Measurements from ENCODE around the gene CNTFR.

Gene CNTFR

DNA sequence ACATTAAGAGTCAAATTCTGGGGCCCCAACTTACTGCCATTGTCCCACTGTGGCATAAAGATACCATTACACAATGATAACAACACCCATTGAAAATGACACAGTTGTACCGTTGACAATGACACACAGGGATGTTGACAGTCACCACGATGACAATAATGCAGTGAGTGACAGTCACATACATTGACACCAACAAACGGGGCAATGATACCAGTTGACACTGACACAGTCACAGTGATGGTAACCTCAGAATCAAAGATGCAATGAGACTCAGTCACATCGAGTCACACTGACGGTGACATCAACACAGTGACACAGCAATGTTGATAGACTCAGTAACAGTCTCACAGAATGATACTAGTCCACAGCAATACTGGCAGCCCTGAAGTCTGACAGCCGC, 16.9 kb downstream of the CNTFR start:
- DNase-seq (ENCODE audit: low spot score), result no peak

DNA sequence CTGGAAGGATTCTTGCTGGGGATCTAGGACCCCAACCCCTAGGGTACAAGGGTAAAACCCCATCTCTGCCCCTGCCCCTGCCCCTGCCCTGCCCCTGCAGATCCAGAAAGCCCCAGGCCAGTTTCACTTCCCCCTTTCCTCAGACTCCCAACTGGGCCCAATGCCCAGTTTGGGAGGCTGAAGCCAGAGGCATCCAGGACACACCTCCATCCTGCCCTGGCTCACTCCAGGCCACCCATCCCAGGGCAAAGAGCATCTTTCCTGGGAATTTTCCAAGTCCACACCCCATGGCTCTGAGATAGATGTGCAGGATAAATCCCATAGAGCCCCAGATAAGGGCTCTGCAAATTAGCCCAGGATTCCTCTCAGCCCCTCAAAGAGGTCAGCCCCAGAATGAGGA, 17.4 kb downstream of the CNTFR start:
- no peak for DNase-seq (ENCODE audit: low spot score)

DNA sequence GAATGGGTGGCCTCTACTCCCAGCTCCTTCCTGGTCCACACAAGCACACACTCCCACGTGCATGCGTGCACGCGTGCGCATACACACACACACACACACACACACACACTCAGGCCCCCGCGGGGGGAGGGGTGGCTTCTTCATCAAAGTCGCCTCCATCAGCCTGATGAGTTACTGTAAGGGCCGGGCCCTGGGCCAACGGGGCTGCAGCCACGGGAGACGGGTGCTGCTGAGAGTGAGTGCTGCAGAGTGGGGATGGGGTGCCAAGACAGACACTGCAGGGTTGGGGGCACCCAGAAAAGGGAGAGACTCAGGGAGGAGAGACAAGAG, 18.1 kb downstream of the CNTFR start:
- no peak for DNase-seq (ENCODE audit: low spot score)

DNA sequence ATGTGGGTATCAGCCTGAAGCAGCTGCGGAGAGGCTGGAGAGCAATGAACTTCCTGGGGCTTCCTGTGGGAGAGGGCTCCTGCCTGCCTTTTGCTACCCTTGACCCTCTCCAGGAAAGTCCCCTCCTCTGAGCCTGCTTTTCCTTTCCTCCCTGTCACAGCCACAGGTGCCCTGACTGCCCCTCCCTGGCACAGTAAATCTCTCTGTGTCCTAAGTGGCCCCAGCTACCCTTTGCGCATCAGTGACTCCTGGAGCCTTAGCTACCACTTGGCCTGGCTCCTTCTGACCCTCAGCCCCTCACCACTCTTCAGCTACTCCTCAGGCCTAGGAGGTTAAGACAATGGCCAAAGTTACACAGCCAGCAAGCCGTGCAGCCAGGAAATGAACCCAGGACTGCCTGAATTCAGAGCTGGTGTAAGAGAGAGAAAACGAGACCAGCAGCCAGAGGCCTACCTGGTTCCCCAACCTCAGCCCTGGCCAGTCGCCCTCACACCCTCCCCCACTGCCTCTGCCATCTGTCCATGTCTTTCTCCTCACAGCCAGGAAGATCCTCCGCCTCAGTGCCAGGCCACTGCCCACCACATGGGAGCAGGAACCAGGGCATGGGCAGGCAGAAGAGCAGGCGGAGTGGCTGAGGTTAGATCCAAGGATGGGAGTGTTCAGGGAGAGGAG, 18.6 kb downstream of the CNTFR start:
- no peak for DNase-seq (ENCODE audit: low spot score)

DNA sequence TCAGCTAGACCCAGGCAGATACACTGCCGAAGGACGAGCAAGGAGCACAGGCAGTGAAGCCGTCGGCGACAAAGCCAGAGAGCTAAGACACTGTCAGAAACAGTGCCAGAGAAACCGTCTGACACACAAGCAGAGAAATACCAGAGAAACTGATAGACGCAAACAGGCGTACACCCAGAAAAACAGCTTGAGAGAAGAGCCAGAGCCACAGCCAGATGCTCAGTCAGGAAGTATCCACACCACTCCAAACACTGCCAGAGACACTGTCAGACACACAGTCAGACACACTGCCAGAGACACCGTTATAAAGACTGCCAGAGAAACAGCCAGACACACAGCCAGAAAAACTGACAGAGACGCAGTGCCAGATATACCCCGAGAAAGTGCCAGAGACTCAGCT, 19.1 kb downstream of the CNTFR start:
- no peak for DNase-seq (ENCODE audit: low spot score)

DNA sequence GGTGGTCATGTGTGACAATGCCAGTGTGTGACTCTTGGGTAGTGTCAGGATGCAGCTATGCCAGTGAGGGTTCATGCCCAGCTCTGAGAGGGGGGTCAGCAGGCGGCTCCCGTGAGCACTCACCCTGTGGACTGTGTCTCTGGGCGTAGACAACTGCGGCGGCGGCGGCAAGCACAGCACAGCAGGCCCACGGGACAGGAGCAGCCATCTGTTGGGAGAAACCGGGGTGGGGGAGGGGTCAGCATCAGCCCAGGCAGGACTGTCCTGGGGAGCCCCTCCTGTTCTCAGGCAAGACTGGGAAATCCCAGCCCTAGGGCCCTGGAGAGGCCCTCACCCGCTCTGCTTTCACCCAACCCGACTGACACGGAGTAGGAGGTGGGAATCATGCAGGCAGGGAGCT, 20.8 kb downstream of the CNTFR start:
- no peak for DNase-seq (ENCODE audit: low spot score)

DNA sequence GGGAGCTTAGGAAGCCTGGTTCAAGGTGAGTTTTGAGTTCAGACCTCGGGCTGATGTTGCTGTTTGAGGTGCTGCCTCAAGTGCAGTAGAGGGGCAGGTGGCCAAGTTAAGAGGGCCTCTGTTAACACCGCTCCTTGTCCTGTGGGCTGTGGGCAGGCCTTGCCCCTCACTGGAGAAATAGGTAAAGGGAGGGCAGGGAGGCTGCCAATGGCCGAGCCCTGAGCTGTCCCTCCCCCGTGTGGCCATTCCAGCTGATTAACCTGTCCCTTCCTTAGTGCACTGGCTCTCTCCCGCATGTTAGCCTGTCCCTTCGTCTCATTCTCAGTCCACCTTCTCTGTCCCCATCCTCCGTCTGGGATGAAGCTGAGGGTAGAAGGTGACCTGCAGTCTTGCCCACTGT, 21.4 kb downstream of the CNTFR start:
- DNase-seq (ENCODE audit: low spot score), result no peak

DNA sequence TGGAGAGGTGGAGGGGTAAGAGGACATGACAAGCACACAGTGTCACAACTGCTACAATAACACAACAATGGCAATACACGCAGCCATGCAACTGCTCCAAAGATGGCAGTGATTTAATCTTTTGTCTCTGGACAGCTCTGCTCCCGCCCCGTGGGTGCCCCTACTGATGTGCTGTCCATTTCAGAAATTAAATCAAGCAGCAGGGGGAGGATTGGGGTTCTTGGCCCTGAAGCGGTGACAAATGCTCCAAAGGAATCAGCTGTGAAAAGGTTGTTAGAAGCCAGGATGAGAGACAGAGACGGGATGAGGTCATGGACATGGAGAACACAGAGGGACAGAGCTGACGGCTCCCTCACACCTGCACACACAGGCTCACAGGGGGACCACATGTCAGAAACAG, 22.6 kb downstream of the CNTFR start:
- no peak for DNase-seq (ENCODE audit: low spot score)

DNA sequence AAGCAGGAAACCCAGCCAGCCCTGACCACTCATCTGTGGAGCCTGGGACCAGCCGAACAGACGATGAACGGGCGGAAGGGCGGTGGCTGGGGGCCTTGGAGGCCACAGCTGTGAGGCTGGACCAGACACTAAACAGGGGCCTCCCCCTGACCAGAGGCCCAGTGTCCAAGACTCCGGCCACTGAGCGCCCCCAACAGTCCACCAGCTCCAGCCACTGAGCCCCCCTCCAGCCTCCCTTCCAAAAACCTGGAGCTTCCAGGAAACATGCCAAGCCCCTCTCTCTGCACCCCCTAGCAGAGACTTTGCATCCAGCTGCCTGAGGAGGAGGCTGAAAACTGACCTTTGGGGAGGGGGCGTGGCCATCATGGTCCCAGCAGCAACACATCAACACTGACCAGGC, 23.2 kb downstream of the CNTFR start:
- DNase-seq (ENCODE audit: low spot score), result no peak

DNA sequence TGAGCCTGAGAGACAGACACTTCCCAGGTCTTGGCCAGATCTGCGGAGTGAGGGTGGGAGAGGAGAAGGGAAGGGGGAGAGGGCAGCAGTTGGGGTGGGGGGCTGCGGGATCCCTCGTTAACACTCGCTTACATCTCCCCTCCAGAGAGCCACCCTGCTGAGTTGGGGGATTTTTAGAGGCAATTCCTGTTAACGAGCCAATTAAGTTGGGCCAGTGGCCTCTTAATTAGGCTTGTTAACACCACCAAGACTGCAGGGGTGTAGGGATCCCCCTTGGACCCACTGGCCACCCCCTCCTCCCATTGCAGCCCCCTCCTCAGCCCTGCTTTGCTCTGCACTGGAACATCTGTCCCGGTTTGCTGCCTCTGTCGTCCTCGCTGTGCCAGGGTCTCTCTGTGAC, 23.7 kb downstream of the CNTFR start:
- no peak for DNase-seq (ENCODE audit: low spot score)

DNA sequence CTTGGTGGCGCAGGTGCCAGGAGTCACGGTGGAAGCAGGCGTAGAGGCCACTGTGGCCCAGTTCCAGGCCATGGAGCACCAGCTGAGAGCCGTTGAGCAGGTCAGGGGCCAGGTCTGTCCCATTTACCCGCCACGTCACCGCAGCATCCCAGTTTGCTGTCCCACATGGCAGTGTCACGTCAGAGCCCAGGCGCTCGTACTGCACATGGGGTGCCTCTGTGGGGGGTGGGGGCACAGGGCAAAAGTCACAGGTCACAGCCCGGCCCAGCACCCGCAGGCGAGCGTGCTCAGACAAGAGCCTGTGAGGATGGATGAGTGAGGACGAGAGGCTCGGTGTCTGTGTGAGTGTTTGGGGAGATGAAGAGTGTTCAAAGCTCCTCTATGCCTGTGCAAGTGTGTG, 24.9 kb downstream of the CNTFR start:
- DNase-seq (ENCODE audit: low spot score), result no peak

DNA sequence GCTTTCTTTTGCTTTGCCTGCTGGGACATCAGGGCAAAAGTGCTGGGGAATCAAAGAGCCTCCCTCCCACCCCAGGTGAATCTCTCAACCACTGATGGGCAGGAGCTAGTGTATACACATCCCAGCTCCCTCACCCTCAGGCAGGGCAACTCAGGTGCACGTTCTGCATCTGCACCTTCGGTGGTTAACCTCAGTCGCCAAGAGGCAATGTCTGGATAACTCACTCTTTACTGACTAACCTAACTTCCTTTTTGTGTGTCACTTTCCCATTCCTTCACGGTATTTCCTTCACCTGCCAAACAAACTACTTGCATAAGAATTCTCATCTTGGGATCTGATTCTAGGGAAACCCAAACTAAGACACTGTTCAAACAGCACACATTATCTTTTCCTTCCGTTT, 26.3 kb downstream of the CNTFR start:
- DNase-seq (ENCODE audit: low spot score), result no peak

DNA sequence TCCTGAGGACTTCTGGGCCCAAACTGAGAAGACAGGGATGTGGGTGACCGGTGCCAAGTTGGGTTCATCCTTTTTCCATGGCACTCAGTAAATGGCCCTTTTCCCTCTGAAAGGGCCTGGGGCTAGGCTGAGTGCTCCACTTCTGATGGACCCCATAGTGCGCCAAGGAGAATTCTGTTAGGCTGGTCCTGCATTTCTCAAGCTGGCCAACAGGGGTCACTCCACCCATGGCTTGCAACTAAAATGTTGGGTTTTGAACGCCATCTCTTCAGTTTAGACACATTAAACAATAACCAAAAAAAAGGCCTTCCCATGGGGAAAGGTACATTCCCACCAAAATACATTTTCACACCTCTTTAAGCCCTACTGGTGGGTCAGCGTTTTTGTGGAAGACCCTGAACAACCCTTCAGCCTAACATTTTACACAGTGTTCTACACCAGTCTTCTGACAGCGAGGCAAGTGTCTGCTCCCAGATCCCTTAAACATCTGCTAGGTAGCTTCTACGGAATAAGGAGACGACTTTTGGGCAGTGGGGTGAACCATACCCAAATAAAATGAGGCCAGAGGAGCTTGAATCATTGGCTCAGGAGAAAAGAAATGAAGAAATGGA, 27.3 kb downstream of the CNTFR start:
- DNase-seq (ENCODE audit: low spot score), result no peak

DNA sequence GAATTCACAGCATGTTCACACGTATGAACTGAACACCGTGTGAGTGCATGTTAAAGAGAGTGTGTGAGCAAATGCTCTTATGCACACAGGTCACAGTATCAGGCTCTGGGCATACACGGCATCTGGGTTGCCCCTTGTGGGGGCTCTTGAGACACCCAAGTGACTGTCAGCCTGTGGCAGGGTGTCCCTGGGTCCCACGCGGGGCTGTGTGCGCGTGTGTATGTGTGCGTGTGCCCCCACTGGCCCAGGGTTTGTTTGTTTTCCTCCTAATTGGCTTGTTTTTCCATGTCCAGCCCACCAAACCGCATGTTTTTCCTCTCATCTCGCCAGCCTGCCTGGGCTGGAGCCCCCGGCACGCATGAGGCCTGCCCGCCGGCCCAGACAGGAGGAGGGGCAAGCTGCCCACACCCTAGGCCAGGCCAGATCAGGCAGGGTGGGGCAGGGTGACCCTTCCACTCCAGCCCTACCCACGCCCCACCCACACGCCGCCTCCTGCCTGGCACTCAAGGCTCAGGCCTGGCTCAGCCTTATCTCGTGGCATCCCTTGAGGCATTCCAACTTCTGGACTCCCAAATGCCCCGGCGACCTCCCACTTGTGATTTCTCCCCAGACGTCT, 28.8 kb downstream of the CNTFR start:
- DNase-seq (ENCODE audit: low spot score), result no peak

DNA sequence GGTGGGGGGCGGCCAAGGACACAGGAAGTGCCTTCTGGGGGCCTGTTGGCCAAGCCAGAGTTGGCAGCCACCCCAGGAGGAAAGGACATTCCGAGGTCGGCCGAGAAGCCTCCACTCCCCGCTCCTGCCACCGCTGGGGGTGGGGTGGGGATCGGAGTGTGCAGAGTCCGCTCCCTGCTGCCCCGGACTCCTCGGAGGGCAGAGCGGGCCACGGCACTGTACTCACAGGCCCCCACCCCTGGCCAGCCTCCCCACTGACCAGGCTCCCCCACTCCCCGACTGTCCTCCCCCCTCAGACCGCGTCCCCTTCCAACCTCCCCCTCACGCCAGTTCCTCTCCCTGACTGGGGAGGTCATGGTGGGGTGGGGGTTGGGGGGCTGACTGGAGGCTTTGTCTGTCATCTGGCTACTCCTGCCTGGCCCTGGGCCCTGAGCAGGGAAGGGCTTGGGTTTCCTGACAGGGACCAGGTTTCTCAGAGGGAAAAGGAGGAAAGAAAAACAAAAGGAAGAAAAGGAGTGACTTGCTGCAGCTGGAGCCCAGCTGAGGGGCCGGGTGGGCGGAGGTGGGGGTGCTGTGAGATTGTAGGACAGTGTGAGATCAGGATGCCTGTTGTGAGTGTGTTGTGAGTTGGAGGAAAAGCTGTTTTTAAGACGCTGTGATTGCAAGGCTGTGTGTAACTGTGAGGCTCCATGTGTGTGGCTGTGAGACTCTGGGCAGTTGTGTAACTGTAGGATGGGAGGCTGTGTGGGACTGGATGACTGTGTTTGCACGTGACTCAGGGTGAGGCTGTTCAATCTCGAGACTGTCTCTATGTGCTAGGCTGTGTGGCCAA, 29.7 kb downstream of the CNTFR start:
- peak; percentile 90 for DNase-seq (ENCODE audit: low spot score)

DNA sequence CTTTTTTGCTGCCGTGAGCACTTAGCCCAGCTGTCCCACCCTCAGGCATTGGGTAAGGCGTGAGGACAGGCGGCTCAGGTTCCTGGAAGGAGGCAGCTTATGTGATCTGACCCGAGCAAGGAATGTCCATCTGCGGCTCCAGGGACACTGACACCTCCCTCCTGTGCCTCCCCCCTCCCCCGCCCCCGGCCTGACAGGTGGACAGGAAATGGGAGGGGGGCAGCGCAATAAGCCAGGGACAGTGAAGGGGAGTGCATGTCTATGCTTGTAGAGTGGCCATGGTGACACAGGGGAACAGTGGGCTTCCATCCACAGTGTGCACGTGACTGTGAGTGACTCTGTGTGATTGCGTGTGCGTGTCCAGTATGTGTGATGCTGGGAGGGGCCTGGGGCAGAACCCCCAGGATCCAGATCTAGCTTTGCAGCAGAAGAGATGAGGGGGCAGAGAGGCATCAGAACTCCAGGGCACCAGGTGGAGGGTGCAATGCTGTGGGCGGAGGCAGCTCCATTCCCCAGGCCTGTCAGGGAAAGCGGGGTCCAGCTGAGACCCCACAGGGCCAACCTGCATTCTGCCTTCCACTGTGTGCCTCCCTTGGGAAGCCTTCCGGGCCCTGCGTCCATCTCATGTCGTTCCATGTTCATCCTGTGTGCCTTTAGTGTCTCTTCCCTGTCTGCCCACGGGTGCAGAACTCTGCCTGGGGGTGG, 30.5 kb downstream of the CNTFR start:
- no peak for DNase-seq (ENCODE audit: low spot score)

DNA sequence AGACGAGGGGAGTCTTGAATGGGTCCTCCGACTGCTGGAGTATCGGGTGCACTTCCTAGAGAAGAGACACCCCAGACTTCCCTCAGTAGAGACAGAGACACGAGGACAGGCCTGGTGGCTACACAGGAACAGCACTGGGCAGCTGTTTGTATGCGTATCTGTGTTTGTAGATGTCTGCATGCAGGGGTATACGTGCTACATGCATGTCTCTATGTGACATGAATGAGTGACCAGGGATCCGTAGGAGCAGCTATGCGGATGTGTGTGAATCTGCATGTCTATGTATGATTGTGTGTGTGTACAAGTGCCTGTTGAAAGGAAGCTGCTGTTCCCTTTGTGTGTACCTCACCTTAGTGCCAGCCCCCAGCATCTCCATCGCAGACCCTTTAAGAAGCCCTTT, 31.2 kb downstream of the CNTFR start:
- no peak for DNase-seq (ENCODE audit: low spot score)

DNA sequence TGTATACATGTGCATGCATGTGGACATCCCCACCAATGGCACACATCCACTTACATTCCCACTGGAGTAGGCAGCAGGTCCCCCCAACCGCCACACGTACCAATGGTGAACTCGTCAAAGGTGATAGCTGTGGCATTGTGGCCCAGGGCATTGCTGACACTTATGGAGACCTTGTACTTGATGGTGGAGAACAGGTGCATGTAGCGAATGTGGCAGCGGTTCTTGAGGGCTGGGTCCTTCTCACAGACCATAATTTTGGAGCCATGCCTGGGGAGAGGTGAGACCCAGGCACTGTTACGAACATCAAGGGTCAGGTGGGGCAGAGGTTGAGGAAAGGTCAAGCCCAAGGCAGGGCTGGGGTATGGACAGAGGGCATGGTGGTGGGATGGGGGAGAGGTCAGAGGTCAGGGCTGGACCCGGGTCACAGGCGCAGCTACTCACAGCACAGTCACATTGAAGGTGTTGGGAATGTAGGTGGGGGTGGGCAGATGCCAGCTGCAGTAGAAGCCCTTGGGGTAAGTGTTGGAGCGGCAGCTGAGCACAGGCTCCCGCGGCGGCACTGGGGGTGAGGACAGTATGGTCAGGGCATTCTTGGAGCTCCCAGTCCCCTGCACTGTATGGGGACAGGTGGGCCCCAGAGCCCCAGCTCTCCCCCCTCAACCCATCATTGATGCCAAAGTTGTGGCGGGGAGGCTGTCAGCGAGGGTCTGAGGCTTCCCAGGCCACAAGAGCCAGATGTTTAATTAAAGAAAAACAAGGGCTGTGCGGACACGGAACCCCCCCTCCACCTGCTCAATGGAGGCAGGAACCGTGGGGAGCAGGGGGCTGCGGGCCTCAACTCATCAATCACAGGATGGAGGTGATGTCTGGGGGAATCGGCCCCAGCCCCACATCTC, 31.9 kb downstream of the CNTFR start:
- no peak for DNase-seq (ENCODE audit: low spot score)

DNA sequence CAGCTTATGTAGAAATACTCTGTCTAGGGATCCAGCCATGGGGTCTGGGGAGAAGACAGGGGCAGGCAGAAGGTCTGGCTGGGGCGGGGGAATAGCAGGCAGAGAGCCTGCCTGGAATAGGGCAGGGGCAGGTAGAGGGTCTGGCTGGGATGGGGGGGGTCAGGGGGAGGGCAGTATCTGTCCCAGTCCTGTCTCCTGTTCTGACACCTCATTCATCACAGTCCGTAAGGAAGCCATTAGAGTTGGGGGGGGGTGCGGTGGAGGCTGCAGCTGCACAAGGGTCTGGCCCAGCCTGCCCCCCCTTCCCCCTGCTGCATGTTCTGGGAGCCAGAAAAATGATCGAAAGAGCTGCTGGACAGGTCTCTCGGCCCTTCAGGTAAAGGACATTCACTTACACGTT, 32.6 kb downstream of the CNTFR start:
- no peak for DNase-seq (ENCODE audit: low spot score)

DNA sequence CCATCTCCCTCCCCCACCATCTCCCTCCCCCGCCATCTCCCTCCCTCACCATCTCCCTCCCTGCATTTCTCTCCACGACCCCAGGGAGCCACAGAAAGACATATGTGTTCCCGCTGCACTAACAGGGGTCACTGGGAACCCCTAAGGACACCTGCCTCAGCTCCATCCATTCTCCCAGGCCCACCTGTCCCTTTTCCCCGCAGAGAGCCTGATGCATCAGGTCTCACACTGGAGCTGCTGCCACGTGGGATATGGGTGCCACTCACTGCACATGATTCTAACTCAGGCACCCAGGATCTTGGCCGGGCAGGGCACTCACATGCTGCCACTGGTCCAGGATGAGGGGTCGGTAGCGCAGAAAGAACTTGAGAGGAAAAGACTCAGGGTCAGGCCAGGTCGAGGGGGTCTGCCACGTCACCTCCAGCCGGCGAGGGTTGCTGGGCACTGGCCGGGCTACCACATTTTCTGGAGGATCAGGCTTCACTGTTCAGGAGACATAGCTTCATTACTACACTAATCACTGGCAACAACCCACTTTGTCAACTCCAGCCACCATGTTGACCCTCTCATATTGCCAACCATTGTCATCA, 33.5 kb downstream of the CNTFR start:
- DNase-seq (ENCODE audit: low spot score), result no peak

DNA sequence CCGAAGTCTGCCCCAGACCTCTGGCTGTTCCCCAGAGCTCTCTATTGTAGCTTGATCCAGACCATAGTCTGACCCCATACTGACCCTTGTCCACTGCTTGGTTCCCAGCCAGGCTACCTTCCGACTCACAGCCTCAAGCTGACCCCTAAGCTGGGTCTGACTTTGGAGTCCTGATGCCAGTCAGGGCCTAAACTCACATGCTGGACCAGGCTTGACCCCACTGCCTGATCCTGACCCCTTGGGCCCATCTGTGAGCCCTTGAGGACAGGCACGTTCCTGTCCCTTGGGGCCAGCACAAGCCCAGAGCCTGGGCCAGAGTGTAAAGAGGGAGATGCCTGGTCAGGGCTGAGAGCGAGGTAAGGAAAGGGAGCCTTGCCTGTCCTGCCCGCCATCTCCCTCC, 34.0 kb downstream of the CNTFR start:
- no peak for DNase-seq (ENCODE audit: low spot score)

Measured in AG08396 (cell line).